ENCODE measurements around the gene ACP6.
A peak's percentile ranks its signal among the peaks of the same experiment; 100 is the strongest.
"Not testable (repeated sequence)": the region's sequence is repeated elsewhere in the genome, so short reads cannot be mapped to it uniquely, and the experiment has no call there.

Gene ACP6

DNA sequence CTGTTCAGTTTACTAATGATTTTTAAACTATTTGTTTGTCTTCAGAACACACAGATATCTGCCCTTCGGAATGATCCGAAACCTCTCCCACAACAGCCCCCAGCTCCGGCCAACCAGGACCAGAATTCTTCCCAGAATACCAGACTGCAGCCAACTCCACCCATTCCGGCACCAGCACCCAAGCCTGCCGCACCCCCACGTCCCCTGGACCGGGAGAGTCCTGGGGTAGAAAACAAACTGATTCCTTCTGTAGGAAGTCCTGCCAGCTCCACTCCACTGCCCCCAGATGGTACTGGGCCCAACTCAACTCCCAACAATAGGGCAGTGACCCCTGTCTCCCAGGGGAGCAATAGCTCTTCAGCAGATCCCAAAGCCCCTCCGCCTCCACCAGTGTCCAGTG lies 51.6 kb downstream of the ACP6 start:
- DNase-seq = no peak

DNA sequence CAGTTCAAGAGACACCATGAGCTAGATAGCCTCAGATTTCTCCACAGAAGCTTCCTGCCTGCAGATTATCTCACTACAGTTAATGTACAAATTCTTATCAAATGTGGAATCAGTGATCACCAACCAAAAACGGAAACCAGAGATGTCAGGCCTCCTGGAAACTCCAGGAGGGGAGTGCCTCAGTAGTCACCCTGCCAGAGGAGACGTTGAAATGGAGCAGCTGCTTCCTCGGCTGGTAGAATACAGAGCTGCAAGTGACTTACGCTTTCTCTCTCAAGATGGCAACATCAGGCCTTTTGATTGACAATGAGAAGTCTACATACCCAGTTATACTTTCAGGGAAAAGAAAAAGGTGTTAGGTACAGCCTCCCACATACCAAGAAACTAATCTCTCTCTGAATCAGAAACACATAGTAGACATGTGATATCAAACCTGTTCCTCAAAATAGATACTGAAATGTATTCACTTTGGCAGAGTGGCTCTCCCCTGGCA lies 52.2 kb downstream of the ACP6 start:
- no peak for DNase-seq

DNA sequence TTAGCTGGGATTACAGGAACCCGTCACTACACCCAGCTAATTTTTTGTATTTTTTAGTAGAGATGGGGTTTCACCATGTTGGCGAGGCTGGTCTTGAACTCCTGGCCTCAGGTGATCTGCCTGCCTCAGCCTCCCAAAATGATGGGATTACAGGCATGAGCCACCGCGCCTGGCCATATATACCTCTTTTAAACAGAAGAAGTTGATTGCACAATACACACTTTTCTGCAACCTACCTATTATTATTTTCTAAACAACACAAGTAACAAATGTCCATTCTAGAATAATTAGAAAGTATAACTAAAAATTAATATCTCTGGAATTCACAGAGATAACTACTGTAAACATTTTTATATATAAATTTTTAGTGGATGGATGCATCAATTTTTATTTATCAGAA lies 55.4 kb downstream of the ACP6 start:
- not testable (repeated sequence) for DNase-seq

DNA sequence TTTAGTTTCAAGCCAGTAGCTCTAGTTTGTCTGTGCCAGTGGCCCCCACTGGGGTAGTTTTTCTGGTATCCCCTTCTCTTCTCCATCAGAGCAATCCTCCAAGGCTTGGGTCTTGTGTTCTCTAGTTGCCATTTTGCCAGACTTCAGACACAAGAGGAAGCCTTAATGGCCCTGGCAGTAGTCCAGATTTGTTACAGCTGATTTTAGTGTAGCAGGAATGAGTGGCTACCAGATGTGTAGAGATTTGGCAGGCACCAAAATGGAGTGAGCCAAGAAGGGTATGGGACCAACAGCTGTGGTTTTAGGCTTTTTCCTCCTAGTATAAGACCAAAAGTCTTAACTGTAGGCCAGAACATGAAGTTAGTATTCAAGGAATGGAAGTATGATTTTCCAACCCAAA lies 56.8 kb downstream of the ACP6 start:
- no peak for DNase-seq

DNA sequence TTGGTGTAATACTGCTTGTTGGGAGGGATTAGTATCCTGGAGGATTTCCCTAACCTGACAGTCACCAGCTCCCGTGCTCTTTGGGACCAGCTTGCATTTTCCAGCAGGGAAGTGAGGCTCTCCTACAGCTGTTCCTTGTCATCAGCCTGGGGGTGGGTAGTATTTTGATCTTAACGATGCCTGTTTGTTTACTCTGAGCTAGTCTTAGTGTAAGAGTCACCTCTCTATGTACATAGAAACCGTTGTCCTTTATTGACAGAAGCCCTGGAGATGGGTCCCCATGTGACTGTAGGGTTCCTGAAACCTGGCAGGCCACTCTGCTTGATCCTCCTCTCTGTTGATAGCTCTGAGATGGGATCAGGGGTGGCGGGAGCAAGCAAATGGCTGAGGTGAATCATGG lies 58.0 kb downstream of the ACP6 start:
- no peak for DNase-seq

DNA sequence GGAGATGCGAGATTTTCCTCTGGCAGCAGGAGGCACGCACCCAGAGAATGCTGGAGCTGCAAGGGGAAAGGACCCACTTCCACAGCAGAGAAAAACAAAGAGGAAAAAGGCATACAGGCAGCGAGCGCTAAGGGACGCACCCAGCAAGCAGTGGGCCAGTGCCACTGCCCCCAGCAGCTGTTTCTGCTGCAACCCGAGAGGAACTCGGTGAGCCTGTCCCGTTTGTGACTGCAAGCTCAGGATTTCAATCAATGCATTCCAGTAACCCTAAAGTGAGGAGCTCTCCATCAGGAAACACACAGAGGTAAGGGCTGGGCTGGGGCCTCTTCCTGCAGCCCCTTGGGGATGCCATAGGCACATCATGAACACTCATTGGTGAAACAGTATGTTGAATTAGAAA lies 58.7 kb downstream of the ACP6 start:
- no peak for DNase-seq

DNA sequence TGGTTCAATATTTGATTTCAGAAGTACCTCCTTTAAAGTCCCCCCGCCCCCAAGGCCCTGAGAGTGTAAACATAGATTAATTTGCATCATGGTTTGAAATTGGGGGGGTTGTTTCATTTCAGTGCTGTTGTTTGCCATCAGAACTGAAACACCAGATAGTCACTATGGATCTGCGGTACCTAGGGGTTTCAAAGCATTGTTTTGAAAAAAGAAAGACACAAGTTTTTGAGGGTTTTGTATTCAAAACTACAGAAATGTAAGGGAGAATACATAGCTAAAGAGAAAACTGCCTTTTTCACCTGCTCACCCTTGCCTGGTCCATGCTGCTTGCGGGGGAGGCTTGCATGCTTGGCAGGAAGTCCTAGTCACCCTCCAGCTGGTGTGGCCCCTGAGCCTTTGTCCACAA lies 59.3 kb downstream of the ACP6 start:
- no peak for DNase-seq

DNA sequence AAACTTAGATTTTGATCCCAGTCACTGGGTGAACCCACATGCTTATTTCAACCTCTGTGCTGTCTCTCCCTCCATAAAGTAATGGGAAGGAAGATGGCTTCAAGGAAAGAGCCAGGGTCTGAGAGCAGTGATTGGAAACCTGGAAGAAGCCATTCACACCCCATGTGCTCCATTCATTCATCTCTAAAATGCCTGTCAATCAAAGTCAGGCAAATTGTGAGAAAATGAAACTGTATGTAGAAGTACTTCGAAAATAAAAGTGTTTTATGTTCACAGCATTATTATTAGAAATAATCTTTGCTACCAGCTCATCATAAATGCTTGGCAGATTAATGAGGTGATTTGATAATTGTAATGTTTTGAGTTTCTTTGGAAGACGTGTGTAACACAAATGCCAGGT lies 61.0 kb downstream of the ACP6 start:
- DNase-seq = no peak

DNA sequence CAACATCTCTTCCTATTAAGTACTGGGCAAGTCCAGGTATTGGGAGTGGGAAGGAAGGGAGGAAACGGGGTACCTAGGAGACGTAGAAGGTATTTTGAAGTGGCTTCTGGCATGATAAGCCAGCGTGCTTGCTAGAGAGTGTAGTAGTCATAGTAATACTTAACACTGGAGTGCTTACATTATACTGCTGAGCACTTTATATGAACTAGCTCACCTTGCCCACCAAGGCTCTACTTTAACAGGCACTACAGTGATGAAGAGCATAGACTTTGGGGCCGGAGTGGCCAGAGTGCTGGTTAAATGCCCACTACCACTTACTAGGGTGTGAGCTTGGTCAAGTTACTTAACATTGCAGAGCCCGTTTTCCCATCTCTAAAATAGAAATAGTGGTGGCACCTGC lies 61.7 kb downstream of the ACP6 start:
- DNase-seq = no peak

DNA sequence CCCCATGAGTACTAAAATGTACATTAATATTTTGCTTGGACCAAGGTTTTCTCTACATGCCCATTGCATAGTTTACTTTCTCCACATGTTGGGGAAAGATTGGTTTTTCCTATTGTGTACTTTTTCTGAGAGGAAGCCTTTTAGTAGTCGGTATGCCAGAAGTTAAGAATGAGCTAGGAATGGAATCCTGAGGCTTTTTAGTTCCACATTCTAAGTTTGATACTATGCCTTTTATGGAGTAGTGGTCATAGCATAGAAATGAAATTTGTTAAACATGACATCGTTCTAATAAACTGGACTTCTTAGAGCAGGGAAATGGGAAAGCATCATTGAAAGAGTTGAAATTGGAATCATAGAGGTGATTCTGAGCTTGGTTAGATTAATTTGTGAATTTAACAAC lies 64.7 kb downstream of the ACP6 start:
- DNase-seq = no peak

DNA sequence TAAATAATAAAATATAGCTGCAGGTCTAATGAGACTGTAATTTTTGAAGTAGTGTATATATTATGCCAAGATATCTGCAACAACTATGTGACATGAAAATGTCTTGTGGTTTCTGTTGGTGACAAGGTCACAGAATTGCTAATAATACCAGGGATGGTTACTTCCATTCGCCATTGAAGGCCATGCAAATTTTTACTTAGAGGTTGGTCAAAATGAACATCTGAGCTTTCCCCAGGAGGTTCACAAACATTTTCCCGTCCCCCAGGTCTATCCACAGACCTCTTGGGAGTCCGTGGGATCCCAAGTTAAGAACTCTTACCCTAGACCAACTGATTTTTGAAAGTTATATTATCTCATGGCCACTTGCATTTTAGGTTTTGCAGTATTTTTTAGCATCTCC lies 66.3 kb downstream of the ACP6 start:
- DNase-seq = no peak

DNA sequence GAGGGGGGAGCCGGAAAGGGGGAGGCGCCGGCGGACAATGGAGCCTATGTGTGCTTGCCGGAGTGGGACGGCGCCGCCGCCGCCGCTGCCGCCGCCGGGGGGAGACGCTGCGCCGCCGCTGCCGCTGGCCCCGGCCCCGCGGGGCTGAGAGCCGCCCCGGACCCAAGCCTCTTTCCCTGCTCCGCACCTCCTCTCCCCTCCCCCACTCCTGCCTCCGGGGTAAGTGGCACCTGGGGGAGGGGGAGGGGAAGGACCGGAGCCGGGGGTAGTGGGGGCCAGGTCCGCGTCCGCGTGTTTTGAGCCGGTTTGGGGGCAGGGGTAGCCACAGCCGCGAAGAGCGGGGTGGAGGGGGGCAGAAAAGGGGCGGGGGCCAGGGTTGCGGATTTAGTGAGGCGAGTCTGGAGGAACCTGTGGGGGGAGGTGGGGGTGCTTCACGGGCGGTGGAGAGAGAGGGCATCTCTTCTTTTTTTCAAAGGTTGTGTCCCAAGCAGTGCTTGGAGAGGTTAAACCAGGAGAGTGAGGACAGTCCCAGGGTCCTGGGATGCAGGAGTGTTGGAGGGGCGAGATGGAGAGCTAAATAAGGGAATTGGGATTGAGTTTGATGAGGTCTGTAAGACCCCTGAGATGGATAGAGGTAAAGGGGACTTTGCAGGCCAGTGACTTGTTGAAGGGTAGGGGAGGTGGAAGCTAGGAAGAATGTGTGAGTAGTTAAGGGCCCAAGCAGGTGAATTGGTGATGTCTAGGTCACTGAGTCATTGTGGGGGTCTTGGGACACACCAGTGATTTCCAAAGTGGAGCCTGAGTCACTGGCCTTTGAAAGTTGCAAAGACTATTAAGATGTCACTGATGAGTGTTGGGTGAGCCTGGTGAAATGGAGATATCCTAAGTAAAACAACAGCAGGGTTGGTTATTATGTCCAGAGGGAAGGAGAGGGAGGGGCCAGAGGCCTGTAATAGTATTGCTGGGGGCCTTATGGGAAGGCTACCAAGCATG lies 69.9 kb downstream of the ACP6 start:
- DNase-seq = no peak

DNA sequence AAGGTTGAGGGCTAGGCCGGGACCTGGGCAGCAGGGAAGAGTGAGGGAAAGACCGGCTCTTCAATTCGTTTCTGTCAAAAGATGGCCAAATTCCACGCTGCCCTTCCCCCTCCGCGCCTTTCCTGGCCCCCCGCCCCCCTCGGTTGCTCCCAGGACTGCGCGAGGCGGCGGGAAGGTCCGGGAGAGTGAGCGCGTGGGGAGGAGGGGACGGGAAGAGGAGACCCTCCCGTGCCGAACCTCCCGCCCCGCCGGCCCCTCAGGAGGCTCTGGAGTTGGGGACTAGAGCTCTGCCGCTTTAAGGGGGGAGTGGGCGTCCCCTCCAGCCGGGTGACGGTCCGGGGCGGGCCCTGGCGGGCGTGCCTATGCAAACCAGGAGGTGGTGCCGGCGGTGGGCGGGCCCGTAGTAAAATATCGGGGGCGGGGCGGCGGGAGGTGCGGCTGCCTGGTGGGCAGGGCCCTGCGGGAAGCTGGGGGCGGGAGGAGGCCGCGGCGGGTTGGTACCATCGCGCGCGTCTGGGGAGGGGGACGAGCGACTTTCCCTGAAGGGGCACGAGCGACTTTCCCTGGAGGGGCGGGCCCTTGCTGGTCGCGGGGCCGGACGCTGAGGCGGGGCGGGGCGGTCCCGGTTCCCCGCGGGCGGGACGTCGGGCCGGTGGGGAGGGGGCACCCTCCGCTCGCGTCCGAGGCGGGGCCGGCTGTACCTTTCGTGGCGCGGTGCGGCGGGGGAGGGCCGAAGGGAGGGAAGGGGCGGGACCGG lies 70.8 kb downstream of the ACP6 start:
- DNase-seq = peak; percentile 75

DNA sequence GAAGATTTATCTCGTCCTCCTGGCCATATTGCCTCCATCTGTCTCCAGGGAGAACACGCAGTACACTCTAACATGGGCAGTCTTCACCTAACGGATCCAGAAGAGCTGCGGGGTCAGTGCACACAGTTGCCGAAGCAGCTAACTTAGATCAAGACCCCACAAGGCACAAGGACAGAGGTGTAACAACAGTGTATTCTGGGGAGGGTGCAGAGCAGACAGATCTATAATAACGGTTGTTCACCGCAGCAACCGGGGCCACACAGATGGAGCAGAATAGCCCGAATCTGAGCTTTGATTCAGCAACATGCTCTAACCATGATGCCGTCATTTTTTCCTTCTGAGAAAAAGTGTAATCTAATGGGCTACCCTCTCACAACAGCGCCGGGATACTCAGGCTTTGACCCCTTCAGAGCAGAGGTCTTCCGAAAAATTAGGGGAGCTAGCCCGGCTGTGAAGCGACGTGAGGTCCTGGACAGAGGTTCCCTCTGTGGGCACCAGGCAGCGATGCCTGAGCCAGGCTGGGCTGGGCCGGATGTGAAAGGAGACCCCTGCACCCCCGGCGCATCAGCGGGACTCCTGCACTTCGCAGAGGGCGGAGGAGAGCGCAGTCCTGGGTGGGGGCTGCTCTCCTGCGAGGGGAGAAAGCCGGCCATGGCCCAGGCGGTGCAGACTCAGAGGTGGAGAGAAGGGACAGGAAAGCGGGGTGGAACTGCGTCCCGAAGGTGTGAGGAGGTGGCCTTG lies 71.5 kb downstream of the ACP6 start:
- DNase-seq = no peak

DNA sequence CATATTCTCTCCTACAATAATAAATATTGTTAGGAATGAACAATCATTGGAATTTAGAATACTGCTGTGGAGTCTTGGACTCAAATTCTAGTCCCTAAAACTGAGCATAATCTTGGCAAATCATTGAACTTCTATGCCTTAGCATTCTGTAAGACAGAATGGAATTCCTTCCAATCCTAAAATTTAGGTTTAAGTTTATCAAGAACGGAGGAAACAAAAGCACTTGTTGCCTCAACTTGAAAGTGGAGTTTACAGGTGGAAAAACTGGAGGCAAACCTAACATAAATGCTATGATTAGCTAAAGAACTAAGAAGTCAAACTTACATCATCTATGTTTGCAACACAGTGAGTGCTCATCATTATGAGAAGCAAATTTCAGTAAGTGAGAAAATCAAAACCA lies 73.3 kb downstream of the ACP6 start:
- DNase-seq = no peak

Data from MV-4-11 (cell line).